GM19043 (cell line): ENCODE data around the gene TIMM23.

Experiments used
- ATAC-seq: cut with Tn5 transposase; IDR thresholded peaks from one replicate; pipeline ENCODE4 v1.9.1; 2021; ENCODE audit warnings: low read depth; ENCODE audit not compliant: unreplicated experiment

Gene TIMM23

DNA sequence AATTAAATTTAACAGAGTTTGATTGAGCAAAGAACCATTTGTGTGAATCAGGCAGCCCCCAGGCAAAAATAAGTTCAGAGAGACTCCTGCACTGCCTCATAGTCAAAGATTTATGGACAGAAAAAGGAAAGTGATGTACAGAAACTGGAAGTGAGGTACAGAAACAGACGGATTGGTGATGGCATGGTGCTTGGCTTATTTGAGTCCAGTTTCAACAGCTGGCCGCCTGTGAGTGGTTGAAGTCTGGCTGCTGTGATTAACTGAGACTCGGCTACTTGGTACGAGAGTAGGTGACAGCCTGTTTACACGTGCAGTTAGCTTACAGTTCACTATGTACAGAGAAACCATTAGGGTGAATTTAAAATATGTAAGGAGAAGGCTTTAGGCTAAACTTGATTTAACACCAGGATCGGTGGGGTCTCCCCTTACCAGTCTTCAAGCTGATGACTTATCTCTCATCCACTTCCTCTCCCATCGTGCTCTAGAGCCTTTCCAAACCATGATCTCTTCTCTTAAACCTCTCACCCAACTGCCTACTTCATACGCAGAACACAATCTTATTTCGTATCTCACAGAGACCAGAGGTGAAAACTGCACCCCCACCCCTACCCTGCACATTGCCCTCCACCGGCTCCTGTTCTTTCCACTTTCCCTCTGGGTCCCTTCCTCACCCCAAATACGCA is 78.8 kb downstream of the TIMM23 start:
- no peak for ATAC-seq

DNA sequence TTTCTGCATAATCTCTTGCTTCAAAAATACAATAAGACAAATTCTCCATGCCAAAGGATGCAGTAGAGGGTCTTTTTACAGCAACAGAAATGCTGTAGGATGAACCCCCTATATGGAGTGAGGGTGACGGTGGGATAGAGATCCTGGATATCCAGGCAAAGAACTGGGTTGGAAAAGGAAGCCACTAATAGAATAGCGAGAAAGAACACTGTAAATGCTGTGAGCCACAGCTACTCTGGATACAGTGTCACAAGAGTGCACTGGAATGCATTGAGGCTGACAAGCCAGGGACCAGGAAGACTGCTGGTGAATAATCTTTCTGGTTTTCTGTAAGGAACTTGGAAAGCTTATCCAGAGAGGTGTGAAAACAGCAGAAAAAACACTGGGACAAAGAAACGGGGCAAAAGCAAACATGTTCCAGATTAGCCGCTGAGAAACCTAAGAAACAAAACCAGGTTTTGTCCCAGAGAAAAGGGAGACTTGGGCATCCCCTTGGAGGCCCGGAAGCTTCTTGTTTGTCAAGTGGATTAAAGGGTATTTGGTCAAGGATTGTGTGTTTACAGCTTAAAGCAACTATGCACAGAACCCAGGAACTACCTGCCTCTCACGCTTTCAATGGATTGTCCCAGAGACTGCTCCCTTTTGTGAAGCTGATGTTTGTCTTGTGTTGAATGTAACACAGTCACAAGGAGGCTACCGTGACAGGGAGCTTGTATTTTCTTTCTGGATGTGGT is 79.9 kb downstream of the TIMM23 start:
- ATAC-seq = no peak

DNA sequence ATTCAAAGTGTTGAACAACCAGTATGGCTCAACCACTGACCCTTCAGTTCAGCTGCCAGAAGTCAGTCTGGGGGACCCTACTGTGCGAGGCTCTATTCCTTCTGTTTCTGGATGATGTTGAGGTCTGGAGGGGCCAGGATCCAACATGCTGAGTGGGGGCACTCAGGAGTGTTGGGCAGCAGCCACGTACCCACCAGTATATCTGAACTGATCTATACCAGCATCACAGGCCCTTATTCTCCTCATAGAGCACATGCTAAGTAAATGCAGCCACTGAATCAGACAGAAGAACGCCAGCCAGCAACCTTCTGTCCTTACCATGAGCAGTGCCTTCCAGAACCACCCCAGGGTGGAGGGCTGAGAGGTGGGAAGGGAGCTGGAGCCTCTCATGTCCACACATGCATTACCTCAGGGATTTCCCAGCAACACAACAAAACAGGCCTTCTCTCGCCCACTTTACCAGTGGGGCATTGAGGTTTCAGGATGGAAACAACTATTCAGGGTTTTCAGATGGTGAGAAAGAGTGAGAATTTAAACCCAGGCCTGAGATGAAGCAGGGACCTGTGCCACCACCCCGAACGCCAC is 80.6 kb downstream of the TIMM23 start:
- ATAC-seq = no peak
